GM12878 (cell line): ENCODE data around the gene FBXW7. TPM values are rescaled to one million over a fixed set of nuclear protein-coding genes. Genes with fewer than 3 reads are reported as not detected.

Source experiments
- HDGF ChIP-seq: fragments of 450-650 bp; IDR thresholded peaks from 2 replicates; pipeline ENCODE4 v1.6.1; 2016; ENCODE audit warnings: antibody characterized with exemption
- STAT1 ChIP-seq: fragments of 450-650 bp; conservative IDR thresholded peaks from 2 replicates; pipeline ENCODE4 v1.6.1; 2014; ENCODE audit warnings: antibody characterized with exemption, mild to moderate bottlenecking
- WRNIP1 ChIP-seq: IDR thresholded peaks from 2 replicates; pipeline ENCODE4 v1.6.1; 2011; ENCODE audit warnings: low read depth, low read length, improper control_type of control experiment, borderline replicate concordance
- polyA plus RNA-seq, 11 experiments: library from polyadenylated mRNA; depleted of rRNA in 4 of 11; unstranded in 6 of 11; stranded (reverse) in 5 of 11; fragments of >200 nt; fragmentation: Nextera tagmentation in 4 of 11; fragmentation: Illumina TruSeq in 1 of 11; extraction: Ambion mirVana in 4 of 11; extraction: Trizol in 1 of 11; gene quantifications; 1 replicate in 1 of 11; 2 replicates in 10 of 11; pipeline versions ENCODE4 v1.2.1 to v1.2.3, GENCODE V29; 2011 to 2016; ENCODE audit warnings: inconsistent platforms in 2 of 11, missing spikeins in 2 of 11, low read depth in 1 of 11
- total RNA-seq, 4 experiments: library from RNA; depleted of rRNA in 3 of 4; stranded (reverse); fragments of >200 nt in 3 of 4; fragmentation: Illumina TruSeq in 1 of 4; extraction: Trizol in 1 of 4; gene quantifications; 2 replicates each; pipeline versions ENCODE4 v1.2.1 to v1.2.3, GENCODE V29; 2013 to 2021
- TF ChIP-seq, protein P1 (sequence below): IDR thresholded peaks from 2 replicates; pipeline ENCODE4 v1.6.1; 2012; ENCODE audit warnings: improper control_type of control experiment, low read depth, low read length; ENCODE audit not compliant: insufficient replicate concordance
- TF ChIP-seq, protein P2 (sequence below): fragments of 150-350 bp; IDR thresholded peaks from 2 replicates; pipeline ENCODE4 v1.6.1; 2016; ENCODE audit warnings: low read depth, low read length
- TF ChIP-seq, protein P3 (sequence below): IDR thresholded peaks from 2 replicates; pipeline ENCODE4 v1.6.1; 2012; ENCODE audit warnings: low read depth, low read length, improper control_type of control experiment

The FBXW7 gene
- total and polyA plus RNA-seq, 10 of the 15 experiments (the other 5 are each of a cell fraction or from before 2014, with no cell fraction given), result 35.8 to 118 (median 47.2) TPM

DNA sequence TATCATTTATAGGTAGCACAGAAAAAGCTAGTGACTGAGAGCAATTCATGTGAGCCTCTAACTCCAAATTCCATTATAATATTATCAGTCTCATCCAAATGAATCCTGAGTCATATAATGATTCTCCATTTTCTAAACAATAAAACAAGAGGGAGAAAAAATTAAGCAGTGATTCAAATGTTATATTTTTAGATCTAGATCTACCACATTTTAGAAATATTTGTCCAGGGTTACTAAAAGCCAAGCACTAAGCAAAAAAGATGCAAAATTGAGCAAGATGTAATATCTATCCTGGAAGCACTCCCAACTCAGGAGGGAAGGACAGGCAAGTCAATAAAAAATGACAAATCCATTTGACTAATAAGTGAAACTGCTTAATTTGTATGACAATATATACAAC lies 172.8 kb downstream of the FBXW7 start (continued):
- TF ChIP-seq, protein P1, sequence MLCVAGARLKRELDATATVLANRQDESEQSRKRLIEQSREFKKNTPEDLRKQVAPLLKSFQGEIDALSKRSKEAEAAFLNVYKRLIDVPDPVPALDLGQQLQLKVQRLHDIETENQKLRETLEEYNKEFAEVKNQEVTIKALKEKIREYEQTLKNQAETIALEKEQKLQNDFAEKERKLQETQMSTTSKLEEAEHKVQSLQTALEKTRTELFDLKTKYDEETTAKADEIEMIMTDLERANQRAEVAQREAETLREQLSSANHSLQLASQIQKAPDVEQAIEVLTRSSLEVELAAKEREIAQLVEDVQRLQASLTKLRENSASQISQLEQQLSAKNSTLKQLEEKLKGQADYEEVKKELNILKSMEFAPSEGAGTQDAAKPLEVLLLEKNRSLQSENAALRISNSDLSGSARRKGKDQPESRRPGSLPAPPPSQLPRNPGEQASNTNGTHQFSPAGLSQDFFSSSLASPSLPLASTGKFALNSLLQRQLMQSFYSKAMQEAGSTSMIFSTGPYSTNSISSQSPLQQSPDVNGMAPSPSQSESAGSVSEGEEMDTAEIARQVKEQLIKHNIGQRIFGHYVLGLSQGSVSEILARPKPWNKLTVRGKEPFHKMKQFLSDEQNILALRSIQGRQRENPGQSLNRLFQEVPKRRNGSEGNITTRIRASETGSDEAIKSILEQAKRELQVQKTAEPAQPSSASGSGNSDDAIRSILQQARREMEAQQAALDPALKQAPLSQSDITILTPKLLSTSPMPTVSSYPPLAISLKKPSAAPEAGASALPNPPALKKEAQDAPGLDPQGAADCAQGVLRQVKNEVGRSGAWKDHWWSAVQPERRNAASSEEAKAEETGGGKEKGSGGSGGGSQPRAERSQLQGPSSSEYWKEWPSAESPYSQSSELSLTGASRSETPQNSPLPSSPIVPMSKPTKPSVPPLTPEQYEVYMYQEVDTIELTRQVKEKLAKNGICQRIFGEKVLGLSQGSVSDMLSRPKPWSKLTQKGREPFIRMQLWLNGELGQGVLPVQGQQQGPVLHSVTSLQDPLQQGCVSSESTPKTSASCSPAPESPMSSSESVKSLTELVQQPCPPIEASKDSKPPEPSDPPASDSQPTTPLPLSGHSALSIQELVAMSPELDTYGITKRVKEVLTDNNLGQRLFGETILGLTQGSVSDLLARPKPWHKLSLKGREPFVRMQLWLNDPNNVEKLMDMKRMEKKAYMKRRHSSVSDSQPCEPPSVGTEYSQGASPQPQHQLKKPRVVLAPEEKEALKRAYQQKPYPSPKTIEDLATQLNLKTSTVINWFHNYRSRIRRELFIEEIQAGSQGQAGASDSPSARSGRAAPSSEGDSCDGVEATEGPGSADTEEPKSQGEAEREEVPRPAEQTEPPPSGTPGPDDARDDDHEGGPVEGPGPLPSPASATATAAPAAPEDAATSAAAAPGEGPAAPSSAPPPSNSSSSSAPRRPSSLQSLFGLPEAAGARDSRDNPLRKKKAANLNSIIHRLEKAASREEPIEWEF, result no peak
- no peak for TF ChIP-seq WRNIP1
- no peak for TF ChIP-seq HDGF
- TF ChIP-seq, protein P2, sequence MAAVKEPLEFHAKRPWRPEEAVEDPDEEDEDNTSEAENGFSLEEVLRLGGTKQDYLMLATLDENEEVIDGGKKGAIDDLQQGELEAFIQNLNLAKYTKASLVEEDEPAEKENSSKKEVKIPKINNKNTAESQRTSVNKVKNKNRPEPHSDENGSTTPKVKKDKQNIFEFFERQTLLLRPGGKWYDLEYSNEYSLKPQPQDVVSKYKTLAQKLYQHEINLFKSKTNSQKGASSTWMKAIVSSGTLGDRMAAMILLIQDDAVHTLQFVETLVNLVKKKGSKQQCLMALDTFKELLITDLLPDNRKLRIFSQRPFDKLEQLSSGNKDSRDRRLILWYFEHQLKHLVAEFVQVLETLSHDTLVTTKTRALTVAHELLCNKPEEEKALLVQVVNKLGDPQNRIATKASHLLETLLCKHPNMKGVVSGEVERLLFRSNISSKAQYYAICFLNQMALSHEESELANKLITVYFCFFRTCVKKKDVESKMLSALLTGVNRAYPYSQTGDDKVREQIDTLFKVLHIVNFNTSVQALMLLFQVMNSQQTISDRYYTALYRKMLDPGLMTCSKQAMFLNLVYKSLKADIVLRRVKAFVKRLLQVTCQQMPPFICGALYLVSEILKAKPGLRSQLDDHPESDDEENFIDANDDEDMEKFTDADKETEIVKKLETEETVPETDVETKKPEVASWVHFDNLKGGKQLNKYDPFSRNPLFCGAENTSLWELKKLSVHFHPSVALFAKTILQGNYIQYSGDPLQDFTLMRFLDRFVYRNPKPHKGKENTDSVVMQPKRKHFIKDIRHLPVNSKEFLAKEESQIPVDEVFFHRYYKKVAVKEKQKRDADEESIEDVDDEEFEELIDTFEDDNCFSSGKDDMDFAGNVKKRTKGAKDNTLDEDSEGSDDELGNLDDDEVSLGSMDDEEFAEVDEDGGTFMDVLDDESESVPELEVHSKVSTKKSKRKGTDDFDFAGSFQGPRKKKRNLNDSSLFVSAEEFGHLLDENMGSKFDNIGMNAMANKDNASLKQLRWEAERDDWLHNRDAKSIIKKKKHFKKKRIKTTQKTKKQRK, result no peak
- TF ChIP-seq STAT1, result no peak
- TF ChIP-seq, protein P3, sequence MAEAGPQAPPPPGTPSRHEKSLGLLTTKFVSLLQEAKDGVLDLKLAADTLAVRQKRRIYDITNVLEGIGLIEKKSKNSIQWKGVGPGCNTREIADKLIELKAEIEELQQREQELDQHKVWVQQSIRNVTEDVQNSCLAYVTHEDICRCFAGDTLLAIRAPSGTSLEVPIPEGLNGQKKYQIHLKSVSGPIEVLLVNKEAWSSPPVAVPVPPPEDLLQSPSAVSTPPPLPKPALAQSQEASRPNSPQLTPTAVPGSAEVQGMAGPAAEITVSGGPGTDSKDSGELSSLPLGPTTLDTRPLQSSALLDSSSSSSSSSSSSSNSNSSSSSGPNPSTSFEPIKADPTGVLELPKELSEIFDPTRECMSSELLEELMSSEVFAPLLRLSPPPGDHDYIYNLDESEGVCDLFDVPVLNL, result no peak
